Iris pigment epithelial cell (primary cell): ENCODE results near the gene TMEM131.
A peak's percentile ranks its signal among the peaks of the same experiment; 100 is the strongest.
"Not testable (repeated sequence)": the region's sequence is repeated elsewhere in the genome, so short reads cannot be mapped to it uniquely, and the experiment has no call there.

Experiments used
- DNase-seq: peaks from one replicate; pipeline ENCODE4 v3.0.0-alpha.2; 2011; ENCODE audit warnings: low read depth

The TMEM131 gene

DNA sequence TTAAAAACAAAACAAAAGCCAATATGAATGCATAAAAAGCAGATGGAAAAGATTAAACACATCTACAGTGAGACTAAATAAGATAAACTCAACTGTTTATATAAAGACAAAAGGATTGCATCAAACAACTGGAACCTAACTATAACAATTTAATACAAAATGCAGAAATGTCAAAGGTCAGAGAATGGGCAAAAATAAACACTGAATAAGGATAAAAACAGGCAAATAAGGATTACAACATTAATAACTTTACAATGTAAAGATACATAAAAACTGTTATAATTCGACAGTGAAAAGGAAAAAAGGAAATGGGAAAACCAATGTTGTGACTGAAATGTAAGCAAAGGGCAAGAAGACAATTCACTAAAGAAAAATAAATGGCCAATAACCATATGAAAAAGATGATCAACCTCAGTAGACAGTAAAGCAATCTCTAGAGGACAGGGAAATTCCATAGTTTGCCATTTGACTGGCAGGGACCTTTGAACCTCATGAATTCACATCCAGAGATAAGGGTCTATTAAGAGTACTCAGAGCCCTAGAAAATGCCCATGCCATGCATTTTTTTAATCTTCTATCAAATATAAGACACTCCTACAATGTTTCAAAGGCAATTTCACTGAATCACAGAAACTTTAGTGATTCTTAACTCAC is 83.7 kb downstream of the TMEM131 start:
- peak; percentile 9 for DNase-seq

GRCh38 chr2:97911206-97911921 is 84.4 kb downstream of the TMEM131 start:
- DNase-seq = peak; percentile 83

DNA sequence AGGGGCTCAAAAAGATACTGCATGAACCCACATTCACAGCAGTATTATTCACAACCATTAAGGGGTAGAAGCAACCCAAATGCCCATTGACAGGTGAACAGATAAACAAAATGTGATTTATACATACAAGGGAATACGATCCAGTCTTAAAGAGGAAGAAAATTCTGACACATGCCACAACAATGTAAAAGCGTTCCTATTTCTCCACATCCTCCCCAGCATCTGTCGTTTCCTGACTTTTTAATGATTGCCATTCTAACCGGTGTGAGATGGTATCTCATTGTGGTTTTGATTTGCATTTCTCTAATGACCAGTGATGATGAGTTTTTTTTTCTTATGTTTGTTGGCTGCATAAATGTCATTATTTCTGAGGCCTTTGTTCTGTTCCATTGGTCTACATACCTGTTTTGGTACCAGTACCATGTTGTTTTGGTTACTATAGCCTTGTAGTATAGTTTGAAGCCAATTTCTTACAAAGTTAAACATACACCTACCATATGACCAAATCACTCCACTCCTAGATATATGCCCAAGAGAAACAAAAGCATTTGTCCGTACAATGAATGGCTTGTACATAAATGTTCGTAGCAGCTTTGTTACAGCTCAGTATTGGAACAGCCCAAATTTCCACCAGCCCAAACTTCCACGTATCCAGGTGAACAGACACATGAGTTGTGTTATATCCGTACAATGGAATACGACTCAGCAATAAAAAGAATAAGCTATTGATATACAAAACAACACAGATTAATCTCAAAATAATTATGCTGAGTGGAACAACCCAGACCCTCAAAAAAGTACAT is 85.1 kb downstream of the TMEM131 start:
- DNase-seq = peak; percentile 12

- DNase-seq = no peak
Observed at GRCh38 chr2:97908208-97908676, 87.5 kb downstream of the TMEM131 start.

- DNase-seq = no peak
Observed at GRCh38 chr2:97907369-97908100, 88.2 kb downstream of the TMEM131 start.

- peak; percentile 7 for DNase-seq
Observed at GRCh38 chr2:97906307-97906706, 89.4 kb downstream of the TMEM131 start.

GRCh38 chr2:97905294-97905693 is 90.5 kb downstream of the TMEM131 start:
- DNase-seq = peak; percentile 7

DNA sequence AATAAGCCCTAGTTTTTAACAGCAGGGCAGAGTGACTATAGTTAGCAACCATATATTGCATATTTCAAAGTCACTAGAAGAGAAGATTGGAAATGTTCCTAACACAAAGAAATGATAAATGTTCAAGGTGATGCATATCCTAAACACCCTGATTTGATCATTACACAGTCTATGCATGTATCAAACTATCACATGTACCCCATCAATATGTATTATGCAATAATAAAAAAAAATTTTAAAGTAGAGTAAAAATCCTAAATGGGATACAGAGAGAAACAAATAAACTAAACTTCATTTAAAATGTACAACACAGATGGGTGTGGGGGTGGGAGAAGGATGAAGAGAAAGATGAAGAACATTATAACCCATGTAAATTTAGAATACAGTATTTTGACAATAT is 93.9 kb downstream of the TMEM131 start:
- no peak for DNase-seq

GRCh38 chr2:97900806-97901205 is 94.9 kb downstream of the TMEM131 start:
- peak; percentile 74 for DNase-seq

DNA sequence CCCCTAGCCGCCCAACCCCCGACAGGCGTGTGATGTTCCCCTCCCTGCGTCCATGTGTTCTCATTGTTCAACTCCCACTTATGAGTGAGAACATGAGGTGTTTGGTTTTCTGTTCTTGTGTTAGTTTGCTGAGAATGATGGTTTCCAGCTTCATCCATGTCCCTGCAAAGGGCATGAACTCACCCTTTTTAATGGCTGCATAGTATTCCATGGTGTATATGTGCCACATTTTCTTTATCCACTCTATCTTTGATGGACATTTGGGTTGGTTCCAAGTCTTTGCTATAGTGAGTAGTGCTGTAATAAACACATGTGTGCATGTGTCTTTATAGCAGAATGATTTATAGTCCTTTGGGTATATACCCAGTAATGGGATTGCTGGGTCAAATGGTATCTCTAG is 102.7 kb downstream of the TMEM131 start:
- DNase-seq = not testable (repeated sequence)

DNA sequence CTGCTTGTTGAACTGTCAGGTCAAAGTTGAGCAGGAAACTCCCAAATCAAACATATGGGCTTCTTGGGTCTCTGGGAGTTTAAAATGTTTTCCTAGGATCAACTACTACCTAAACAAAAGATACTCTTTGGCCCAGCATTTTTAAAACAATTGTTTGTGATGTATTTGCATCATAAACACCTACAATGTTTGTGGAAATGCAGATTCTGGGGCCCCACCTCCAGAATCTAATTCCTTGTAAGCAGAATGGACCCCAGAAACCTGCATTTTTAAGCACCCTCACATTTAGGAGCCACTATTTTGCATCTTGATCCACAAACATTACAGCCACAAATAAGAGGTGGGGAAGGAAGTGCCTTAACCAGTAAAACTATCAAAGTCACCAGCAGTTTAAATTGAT is 104.1 kb downstream of the TMEM131 start:
- DNase-seq = no peak

- no peak for DNase-seq
Observed at GRCh38 chr2:97889156-97889555, 106.6 kb downstream of the TMEM131 start.

- DNase-seq = no peak
Observed at GRCh38 chr2:97885841-97886240, 109.9 kb downstream of the TMEM131 start.

- DNase-seq = no peak
Observed at GRCh38 chr2:97880334-97880733, 115.4 kb downstream of the TMEM131 start.

- no peak for DNase-seq
Observed at GRCh38 chr2:97878865-97879264, 116.9 kb downstream of the TMEM131 start.

- DNase-seq = not testable (repeated sequence)
Observed at GRCh38 chr2:97878317-97878716, 117.4 kb downstream of the TMEM131 start.

DNA sequence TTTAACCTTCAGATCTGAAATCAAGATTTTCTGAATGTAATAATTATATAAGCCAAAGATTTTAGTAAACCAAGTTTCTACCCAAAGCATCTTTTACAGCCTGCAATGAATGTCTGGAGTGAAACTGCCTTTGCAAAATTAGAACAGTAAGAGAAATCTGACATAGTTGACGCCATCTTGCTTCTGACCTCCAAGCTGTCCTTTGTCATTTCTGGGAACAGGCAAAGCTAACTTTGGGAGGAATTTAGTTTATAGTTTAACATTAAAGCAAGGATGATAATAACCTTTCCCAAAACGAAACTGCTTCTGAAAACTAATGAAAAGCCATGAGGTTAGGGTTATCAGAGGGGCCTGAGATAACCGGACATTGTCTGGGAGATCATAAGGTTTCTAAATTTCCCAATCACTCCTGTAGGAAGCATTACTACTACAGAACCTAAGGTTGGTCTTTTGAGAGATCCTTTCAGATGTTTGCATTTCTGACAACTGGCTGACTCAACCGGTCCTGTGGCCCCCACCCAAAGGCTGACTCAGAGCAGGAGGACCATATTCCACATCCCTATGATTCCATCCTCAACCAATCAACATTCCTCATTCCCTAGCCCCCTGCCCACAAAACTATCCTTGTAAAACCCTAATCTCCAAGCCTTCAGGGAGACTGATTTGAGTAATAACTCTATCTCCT is 124.5 kb downstream of the TMEM131 start:
- peak; percentile 67 for DNase-seq

GRCh38 chr2:97870396-97870843 is 125.3 kb downstream of the TMEM131 start:
- DNase-seq = peak; percentile 88

DNA sequence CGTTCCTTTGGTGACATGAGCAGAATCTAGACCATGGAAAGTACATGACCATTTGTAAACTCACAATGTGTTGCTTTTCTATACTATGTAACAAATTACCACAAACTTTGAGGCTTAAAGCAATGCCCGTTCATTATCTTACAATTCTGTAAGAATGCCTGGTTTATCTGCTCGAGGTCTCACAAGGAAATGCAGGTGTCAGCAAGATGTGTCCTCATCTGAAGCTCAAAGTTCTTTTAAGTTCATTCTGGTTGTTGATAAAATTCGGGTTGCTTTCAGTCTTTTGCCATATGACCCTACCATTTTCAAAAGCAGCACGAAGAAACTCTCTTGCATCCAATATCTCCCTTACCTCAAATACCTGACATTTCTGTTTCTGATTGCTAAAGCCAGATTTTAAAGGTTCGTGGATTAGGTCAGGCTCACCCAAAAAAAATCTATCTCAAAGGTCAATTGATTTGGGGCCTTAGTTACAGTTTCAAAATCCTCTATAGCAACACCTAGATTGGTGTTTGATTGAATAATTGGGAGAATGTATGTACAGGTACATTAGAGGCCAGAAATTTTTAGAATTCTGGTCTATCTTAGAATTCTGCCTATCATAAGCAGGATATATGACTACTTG is 125.9 kb downstream of the TMEM131 start:
- no peak for DNase-seq

- peak; percentile 80 for DNase-seq
Observed at GRCh38 chr2:97868986-97869721, 126.6 kb downstream of the TMEM131 start.
